Measurements from ENCODE around the gene CACNA1S. TPM values are rescaled to one million over a fixed set of nuclear protein-coding genes. Genes with fewer than 3 reads are reported as not detected.
A peak's percentile ranks its signal among the peaks of the same experiment; 100 is the strongest.

The CACNA1S gene
- polyA plus RNA-seq, 3 donors, result 0.51 to 0.76 (median 0.51) TPM

DNA sequence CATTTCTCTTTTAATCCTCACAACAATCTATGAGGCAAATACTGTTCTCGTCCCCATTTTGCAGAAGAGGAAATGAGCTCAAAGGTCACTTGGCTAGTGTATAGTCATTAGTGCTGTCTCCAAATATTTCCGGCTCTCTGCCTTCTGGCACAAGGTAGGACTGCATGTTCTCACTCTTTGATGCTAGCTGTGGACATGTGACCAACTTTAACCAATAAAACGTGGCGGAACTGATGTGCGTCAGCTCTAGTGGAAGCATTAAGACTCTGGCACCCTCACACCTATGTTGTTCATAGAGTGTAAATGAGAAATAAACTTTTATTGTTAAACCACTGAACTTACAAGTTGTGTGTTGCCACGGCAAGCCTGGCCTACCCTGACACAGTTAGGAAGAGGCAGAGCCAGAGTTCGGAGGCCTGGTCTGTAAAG lies 83.8 kb downstream of the CACNA1S start:
- no peak for DNase-seq

GRCh38 chr1:201026836-201027235 lies 85.4 kb downstream of the CACNA1S start:
- no peak for DNase-seq

DNA sequence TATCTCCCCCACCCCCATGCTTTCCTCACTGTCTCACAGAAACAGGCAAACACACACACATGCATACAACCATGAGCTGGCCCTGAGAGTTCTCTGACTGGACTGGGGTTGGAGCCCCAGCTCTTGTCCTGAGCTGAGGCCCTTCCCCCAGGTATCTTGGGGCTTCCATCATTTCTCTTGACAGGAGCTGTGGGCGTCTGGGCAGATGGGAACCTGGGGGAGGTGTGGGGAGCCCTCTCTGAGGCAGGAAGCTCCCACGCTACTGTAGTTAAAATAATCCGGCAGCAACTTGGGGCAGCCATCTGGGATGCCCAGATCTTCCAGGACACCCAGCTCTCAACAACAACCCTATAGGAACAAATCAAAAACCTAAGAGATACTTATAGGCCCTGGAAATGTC lies 86.0 kb downstream of the CACNA1S start:
- no peak for DNase-seq

DNA sequence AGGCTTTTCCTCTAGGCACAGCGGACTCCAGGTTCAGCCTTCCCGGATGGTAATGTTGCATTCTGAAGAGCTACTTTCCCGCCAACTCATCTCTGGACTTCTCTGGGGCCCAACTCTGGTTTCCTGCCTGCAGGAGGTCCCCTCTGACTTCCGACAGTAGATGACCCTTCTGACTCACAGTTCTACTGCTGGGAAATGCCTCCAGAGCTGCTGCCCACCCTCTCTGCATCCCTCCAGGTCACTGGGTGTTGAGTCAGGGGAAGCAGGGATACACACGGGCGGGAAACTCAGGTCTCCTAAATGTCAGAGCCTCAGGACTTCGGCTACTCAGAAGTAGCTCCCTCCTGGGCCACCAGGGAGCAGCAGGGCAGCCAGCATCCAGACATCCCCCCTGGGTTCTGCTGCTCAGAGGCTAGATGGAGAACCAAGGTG lies 86.6 kb downstream of the CACNA1S start:
- no peak for DNase-seq

DNA sequence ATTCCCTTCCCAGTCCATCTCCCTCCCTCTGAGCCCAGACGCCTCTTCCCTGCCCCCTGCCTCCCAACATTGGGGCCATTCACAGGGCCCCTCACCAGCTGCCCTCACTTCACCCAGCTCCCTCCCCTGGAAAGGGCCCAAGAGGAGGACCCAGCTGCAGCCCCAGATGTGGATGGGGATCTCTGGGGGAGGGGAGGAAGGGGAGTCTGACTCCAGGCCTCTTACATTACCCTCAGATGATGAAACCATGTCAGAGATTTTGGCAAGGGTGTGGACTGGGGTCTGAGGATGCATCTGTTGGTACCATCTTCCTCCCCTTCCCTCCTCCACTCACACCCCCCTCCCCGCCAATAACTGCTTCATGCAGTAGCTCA lies 87.6 kb downstream of the CACNA1S start:
- DNase-seq, result no peak

DNA sequence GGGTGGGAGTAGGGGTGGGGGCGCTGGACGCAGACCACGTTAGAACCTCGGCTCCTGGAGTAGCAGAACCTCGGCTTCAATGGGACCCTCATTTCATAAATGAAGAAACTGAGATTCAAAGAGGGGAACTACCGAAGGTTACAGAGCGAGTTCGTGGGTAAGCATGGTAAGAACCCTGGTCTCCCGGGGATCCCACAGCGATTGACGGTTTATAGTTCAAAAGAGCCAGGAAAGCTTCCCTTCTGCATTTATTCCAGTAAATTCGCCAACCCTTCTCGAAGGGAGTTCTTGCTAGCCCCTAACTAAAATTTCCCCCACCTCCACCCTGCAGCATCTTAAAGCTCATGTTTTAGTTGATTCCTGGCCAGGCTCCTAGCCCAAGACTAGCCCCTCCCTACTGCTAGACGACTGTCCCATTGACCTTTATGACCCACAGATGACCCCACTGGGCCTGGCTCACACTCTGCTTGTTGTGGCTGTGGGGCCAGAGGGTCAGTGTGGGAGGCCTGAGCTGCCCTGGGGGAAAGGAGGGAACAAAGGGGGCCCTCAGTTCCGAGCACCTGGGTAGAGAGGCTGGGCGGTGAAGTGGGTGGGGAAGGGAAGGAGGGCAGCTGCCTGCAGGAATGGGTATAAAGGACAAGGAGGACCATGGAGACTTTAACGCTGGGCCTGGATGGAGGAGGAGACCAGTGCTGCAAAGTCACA lies 88.2 kb downstream of the CACNA1S start:
- no peak for DNase-seq

- DNase-seq, result peak; percentile 82
Observed at GRCh38 chr1:201023517-201023902, 88.7 kb downstream of the CACNA1S start, which contains the start of gene KIF21B. Gene KIF21B (minus strand): TSS chr1:201023714. CDS start chr1:201023383, 331 bp downstream.

GRCh38 chr1:201022820-201023516 lies 89.3 kb downstream of the CACNA1S start:
- DNase-seq, result no peak

DNA sequence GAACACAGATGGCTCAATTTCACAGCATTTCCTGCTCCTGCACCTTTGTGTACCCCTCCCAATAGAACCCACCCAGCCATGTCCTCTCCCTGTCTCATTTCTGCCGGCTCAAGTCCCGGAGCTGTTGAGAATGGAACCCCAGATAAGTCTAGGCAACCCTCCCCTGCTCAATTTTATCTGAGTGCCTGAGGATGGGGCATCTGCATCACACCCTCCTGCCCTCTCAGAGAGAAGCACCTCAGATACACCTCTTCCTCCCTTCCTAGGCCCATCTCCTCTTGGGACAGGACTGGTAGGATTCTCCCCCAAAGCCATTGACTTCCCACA lies 89.8 kb downstream of the CACNA1S start:
- DNase-seq, result no peak

GRCh38 chr1:201021630-201022492 lies 90.4 kb downstream of the CACNA1S start:
- no peak for DNase-seq

DNA sequence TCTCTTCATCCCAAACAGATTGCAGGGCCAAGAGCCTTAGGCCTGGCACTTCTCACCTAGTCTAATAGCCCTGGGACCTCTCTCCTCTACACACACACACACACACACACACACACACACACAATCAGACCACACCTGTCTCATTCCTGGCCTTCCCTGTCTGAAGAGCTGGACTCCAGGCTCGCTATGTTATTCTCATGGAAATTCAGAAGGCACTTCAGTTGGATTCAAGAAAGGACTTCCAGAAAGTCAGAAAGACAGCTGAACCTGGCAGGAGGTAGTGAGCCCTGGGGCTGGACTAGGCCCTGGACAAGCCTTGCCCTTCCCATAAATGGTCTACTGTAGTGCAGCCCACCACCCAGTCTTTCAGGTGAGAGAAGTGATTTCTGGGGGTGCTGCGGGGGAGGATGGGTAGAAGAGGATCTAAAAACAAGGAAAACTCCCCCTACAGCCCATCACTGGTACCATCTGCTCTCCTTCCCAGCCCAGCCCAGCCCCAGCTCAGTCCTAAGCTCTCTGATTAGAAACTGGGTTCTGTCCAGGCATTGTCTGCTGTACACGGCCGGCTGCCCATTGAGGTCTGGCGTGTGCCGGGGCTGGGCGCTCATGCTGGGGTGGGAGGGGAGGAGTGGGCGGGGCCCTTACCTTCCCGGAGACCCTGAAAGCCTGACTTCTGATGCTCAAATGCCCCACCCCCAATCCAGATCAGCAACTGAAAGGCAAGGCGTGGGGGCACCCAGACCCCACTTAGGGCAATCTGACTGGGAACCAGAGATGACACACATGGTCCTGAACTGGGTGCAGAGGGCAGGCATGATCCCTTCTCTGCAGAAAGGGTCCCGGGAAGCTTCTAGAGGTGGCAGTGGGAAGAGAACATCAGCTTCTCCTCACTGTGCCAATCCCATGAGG lies 91.3 kb downstream of the CACNA1S start:
- DNase-seq, result no peak

- DNase-seq, result no peak
Observed at GRCh38 chr1:201020040-201020591, 92.1 kb downstream of the CACNA1S start.

DNA sequence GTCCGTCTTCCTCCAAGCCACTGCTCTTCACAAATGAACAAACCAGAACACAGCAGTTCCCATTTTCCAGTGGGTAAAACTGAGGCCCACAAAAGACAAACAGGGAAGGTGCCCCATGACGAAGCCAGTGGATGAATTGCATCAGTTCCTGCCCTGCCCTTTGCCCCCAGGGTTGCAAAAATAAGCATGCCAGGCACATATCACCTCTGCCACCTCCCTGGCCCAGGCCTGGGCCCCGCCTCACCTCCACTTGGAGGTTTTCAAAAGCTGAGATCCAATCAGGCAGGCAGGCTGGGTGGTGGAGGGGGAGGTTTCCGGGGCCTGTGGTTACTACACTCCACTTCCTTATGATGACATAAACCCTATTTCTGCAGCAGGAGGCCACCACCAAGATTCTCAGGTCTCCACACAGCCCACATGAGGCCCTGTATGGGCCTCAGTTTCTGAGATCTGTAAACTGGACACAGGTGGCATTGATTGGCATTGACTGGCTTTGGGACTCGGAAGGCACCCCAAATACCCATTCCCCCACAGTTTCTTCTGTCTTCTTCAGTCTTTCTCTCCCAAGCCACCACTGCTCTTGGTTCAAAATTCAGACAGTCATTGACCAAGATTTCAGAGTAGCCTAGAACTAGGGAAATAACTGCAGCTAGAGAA lies 92.8 kb downstream of the CACNA1S start:
- no peak for DNase-seq

DNA sequence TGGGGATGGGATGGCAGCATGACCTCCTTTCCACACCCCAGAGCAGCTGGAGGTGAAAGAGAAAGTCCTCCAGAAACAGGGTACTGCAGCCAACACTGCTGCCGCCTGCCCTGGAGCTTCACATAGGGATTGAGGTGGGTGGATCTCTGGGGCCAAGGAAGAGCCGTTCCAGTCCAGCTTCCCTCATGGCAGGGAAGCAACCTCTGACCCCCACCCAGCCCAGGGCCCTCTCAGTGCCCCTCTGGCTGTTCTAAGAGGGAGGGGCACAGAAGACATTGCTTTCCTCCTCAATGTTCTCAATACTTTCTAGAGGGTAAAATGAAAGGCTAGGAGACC lies 94.4 kb downstream of the CACNA1S start:
- DNase-seq, result no peak

- no peak for DNase-seq
Observed at GRCh38 chr1:201016943-201017827, 95.0 kb downstream of the CACNA1S start.

- no peak for DNase-seq
Observed at GRCh38 chr1:201016211-201016651, 96.0 kb downstream of the CACNA1S start.

DNA sequence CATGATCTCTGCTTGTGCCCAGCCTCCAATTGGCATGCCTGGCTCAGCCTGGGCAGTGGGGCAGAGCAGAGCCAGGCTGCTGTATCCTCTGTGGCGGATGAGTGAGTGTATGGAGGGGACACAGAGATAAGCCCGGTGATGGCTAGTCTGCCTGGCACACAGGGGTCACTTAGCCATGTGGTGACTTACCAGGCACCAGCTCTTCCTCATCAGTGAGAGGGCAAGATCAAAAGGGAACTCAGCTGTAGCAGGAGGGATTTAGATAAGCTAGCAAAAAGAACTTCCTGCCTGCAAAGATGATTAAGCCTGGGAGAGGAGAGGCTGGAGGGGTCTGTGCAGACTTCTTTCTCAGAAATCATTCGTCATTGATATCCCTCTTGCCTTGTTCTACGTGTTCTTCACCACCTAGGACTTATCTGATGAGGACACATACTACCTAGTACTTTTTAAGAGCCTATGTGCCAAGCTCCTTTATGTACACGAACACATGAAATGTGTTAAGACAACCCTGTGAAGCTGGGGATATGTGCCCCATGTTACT lies 96.6 kb downstream of the CACNA1S start:
- DNase-seq, result no peak

- no peak for DNase-seq
Observed at GRCh38 chr1:201014816-201015200, 97.4 kb downstream of the CACNA1S start.

Measured in renal pelvis (tissue), 4 donors.